Progenitor cell of endocrine pancreas (in vitro differentiated cells): ENCODE measurements around the gene RAB31. TPM values are rescaled to one million over a fixed set of nuclear protein-coding genes. Genes with fewer than 3 reads are reported as not detected.

Experiments
- DNase-seq: peaks from one replicate; pipeline ENCODE4 v3.0.0; 2021; ENCODE audit warnings: low spot score; ENCODE audit not compliant: unreplicated experiment
- H3K27ac Mint-ChIP-seq: 2 replicates; pipeline ENCODE4 v1.8.0; 2021; ENCODE audit warnings: mild to moderate bottlenecking, moderate library complexity, mixed read lengths
- H3K27me3 Mint-ChIP-seq: 2 replicates; pipeline ENCODE4 v1.8.0; 2021; ENCODE audit warnings: mixed read lengths
- H3K36me3 Mint-ChIP-seq: 2 replicates; pipeline ENCODE4 v1.8.0; 2022; ENCODE audit warnings: mixed read lengths; ENCODE audit not compliant: insufficient read depth
- H3K4me1 Mint-ChIP-seq: 2 replicates; pipeline ENCODE4 v1.8.0; 2021; ENCODE audit warnings: low read depth, mixed read lengths
- H3K4me3 Mint-ChIP-seq: 2 replicates; pipeline ENCODE4 v1.8.0; 2021; ENCODE audit warnings: low read depth, mild to moderate bottlenecking, moderate library complexity, mixed read lengths
- H3K9me3 Mint-ChIP-seq: 2 replicates; pipeline ENCODE4 v1.8.0; 2021; ENCODE audit warnings: low read depth, mixed read lengths
- total RNA-seq: library from RNA; stranded (reverse); gene quantifications from 2 replicates; pipeline ENCODE4 v1.2.1, GENCODE V29; 2021
- TF ChIP-seq, protein P1 (sequence below): fragments of 200-600 bp; sonication (generic); IDR thresholded peaks from one replicate; pipeline ENCODE4 v1.5.0; 2021; ENCODE audit warnings: antibody characterized with exemption, mild to moderate bottlenecking; ENCODE audit not compliant: unreplicated experiment

Gene RAB31
- total RNA-seq, 1 donor from 2014 or later: 2.9 TPM

DNA sequence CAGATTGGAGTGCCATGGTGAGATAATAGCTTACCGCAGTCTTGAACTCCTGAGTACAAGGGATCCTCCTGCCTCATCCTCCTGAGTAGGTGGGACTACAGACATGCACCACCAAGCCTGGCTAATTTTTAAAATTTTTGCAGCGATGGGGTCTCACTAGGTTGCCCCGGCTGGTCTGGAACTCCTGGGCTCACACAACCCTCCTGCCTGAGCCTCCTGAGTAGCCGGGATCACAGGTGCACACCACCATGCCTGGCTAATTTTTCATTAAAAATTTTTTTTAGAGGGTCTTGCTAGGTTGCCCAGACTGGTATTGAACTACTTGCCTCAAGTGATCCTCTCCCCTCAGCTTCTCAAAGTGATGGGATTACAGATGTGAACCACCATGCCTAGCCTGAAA, 27.8 kb downstream of the RAB31 start:
- peaks cover 18% of the 10 kb centered on the region for H3K4me1 Mint-ChIP-seq
- no peak overlapping the region for H3K27ac Mint-ChIP-seq
- H3K36me3 Mint-ChIP-seq: no peaks in the 10 kb centered on the region
- H3K9me3 Mint-ChIP-seq: no peaks in the 10 kb centered on the region
- H3K4me3 Mint-ChIP-seq: no peak overlapping the region
- H3K27me3 Mint-ChIP-seq: no peaks in the 10 kb centered on the region
- TF ChIP-seq, protein P1, sequence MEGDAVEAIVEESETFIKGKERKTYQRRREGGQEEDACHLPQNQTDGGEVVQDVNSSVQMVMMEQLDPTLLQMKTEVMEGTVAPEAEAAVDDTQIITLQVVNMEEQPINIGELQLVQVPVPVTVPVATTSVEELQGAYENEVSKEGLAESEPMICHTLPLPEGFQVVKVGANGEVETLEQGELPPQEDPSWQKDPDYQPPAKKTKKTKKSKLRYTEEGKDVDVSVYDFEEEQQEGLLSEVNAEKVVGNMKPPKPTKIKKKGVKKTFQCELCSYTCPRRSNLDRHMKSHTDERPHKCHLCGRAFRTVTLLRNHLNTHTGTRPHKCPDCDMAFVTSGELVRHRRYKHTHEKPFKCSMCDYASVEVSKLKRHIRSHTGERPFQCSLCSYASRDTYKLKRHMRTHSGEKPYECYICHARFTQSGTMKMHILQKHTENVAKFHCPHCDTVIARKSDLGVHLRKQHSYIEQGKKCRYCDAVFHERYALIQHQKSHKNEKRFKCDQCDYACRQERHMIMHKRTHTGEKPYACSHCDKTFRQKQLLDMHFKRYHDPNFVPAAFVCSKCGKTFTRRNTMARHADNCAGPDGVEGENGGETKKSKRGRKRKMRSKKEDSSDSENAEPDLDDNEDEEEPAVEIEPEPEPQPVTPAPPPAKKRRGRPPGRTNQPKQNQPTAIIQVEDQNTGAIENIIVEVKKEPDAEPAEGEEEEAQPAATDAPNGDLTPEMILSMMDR: no peak
- no peak for DNase-seq

DNA sequence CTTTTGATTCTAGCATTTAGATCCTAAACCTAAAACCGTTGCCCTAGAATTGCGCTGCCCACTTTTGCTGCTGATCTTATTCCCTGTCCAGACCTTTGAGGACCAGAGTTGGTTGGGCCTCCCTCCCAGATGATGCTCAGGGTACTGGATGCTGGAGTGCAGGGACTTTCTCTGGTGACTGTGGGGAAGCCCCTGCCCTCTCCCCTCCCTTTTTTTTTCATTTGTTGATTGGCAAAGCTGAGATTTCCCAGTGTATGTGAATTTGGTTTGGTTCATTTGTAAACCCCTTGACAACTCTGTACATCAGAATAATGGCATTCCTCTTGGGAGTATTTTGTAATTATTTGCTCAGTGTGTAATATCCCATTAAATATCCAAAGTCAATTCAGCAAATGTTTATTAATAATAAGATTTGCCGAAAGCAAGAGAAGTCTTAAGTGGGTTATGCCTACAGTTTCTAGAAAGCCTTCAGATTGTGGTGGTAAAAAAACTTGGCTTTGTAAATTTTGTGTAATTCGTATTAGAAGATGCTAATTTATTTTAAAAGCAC, 28.3 kb downstream of the RAB31 start:
- no peaks in the 10 kb centered on the region for H3K9me3 Mint-ChIP-seq
- H3K27me3 Mint-ChIP-seq: no peaks in the 10 kb centered on the region
- H3K27ac Mint-ChIP-seq: peak overlapping the region; percentile 86
- H3K4me1 Mint-ChIP-seq: peaks cover 18% of the 10 kb centered on the region
- no peak for DNase-seq
- TF ChIP-seq, protein P1: no peak
- H3K36me3 Mint-ChIP-seq: no peaks in the 10 kb centered on the region
- no peak overlapping the region for H3K4me3 Mint-ChIP-seq

DNA sequence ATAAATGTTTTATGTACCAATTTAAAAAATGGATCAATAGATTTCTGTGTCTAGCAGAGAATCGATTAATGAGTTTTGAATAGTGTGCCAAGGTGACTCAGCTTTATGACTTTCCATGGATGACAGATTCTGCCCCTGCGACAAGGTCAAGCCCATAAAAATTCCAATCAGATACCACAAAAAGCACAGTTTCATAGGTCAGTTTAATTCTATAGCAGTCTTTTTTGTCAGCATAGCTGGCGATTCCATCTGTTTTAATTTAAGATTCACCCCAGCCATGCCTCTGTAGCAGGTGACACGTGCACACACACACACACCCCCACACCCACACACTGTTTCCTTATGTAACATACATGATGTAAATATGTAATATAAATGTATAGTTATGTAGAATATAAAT, 28.9 kb downstream of the RAB31 start:
- DNase-seq: no peak
- H3K36me3 Mint-ChIP-seq: no peaks in the 10 kb centered on the region
- H3K4me3 Mint-ChIP-seq: no peak overlapping the region
- peak overlapping the region; percentile 25 for H3K27ac Mint-ChIP-seq
- H3K9me3 Mint-ChIP-seq: no peaks in the 10 kb centered on the region
- peaks cover 2% of the 10 kb centered on the region for H3K27me3 Mint-ChIP-seq
- TF ChIP-seq, protein P1: no peak
- H3K4me1 Mint-ChIP-seq: peaks cover 20% of the 10 kb centered on the region

DNA sequence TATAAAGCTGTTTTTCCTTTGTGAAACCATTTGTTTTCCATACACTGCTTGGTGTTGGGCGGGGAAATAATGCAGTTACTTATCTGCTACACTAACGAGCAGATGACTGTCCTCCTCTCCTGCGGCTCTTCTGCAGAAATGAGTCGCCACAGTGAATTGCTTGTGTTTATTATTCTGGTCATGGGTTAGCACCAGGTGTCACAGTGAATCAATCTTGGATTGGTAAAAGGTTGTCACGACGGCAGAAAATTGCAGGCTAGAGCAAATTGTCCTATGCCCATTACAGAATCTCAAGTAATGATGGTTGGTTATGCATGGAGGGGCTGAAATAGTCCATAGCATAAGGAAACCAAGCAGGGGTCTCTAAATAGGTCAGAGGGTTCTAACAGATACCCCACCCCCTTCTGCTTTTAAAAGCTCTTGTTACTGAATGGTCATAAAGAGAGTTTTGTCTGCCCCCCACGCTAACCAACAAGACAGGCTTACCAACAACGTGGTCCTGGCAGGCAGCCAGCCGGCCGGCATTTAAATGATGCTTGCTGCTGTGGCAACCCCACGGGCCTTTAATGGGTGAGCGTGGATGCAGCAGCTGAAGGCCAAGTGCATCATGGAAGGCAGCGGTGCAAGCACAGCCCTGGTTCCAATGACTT, 29.5 kb downstream of the RAB31 start:
- DNase-seq: no peak
- Mint-ChIP-seq H3K27me3 (peaks cover 8% of the 10 kb centered on the region), H3K9me3 (no peaks in the 10 kb centered on the region), H3K36me3 (no peaks in the 10 kb centered on the region), H3K27ac (peak overlapping the region; percentile 16), H3K4me1 (peaks cover 25% of the 10 kb centered on the region), H3K4me3 (no peak overlapping the region)
- TF ChIP-seq, protein P1: no peak

DNA sequence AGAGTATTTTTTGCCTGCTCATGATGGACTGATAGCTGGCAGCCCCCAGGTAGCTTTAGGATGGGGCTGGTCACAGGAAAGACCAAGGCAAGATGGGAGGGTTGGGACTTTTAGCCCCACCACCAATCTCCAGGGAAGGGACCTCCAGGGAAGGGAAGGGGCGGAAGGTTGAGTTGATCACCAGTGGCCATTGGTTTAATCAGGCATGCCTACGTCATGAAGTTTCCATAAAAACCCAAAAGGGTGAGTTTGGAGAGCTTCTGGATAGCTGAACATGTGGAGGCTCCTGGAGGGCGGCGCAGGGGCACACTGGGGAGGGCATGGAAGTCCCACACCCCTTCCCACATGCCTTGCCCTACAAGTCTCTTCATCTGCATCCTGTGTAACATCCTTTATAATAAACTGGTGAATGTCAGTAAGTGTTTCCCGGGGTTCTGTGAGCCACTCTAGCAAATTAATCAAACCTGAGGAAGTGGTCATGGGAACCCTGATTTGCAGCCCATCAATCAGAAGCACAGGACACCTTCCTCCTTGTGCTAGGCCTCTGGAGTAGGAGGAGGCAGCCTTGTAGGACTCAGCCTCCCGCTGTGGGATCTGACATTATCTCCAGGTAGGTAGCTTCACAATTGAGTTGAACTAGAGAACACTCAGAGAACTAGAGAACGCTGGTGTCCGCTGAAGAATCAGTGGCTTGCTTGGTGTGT, 30.3 kb downstream of the RAB31 start:
- H3K4me1 Mint-ChIP-seq: peaks cover 29% of the 10 kb centered on the region
- H3K27me3 Mint-ChIP-seq: peaks cover 8% of the 10 kb centered on the region
- TF ChIP-seq, protein P1: no peak
- no peak overlapping the region for H3K4me3 Mint-ChIP-seq
- DNase-seq: no peak
- H3K9me3 Mint-ChIP-seq: no peaks in the 10 kb centered on the region
- no peak overlapping the region for H3K27ac Mint-ChIP-seq
- H3K36me3 Mint-ChIP-seq: no peaks in the 10 kb centered on the region
